Liver (tissue), 2 donors: ENCODE results near the gene DGKA.

Source experiments
- JUND ChIP-seq, 2 donors: IDR thresholded peaks; 2 replicates each; pipeline ENCODE4 v1.6.1; 2016; ENCODE audit warnings: antibody characterized with exemption in 2 of 2
- SP1 ChIP-seq: IDR thresholded peaks from 2 replicates; pipeline ENCODE4 v1.6.1; 2018; ENCODE audit warnings: antibody characterized with exemption, mild to moderate bottlenecking
- donor health status: healthy.

- no peak for TF ChIP-seq JUND (IDR thresholded peaks at IDR 0.05)
- TF ChIP-seq SP1: no peak
Measured at GRCh38 chr12:55942577-55943136, 11.7 kb downstream of the DGKA start.
